ENCODE results near the gene IL1RAPL2. TPM values are rescaled to one million over a fixed set of nuclear protein-coding genes. Genes with fewer than 3 reads are reported as not detected.
"Not testable (repeated sequence)": the region's sequence is repeated elsewhere in the genome, so short reads cannot be mapped to it uniquely, and the experiment has no call there.

IL1RAPL2 gene
- total and polyA plus RNA-seq, 2 of the 4 experiments (the other 2 are of a cell fraction) = 0.03 TPM; not detected in 1

DNA sequence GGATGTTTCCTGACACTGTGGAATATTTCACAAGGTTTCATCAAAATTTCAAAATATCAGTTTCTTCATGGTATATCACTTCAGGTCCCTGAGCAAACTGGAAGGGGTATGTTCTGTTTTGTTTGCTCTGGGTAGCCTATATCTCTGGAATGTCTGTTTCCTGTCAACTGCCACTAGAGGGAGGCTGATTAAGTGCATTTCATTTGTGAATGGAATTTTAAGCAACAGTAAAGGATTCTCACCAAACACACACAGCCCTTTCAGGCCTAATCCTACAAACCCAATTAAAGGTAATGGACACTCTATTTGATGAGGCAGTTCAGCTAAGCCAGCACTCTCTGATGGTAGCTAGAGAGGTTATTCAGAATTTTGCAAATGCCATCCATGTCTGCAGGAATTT, 347.3 kb downstream of the IL1RAPL2 start:
- H3K27ac ChIP-seq (ENCODE audit: insufficient read depth, low read length) = no peak overlapping the region
- no peak overlapping the region for H3K4me2 ChIP-seq (ENCODE audit: low read depth, low read length)
- intact Hi-C loops (cut with micrococcal nuclease) (no loop called here), dilution Hi-C loops (cut with HindIII; ENCODE audit: low sequenced_read_pairs, unreplicated experiment) (no loop called here), in situ Hi-C loops (cut with MboI; ENCODE audit: low sequenced_read_pairs) (no loop called here)
- no peak overlapping the region for H2BK15ac ChIP-seq (ENCODE audit: low read depth, low read length)
- no peak overlapping the region for H3K56ac ChIP-seq (ENCODE audit: extremely low read depth, insufficient read depth, low read length)
- no peak overlapping the region for H2AK5ac ChIP-seq (ENCODE audit: low read depth, low read length)
- no peaks in the 10 kb centered on the region for H3K36me3 ChIP-seq (ENCODE audit: control insufficient read depth, insufficient read depth, low read length)
- H2AFZ ChIP-seq (replicated peaks; ENCODE audit: low read length, poor library complexity) = no peak overlapping the region
- H4K20me1 ChIP-seq (ENCODE audit: insufficient read depth, low read length) = no peaks in the 10 kb centered on the region
- no peak overlapping the region for H4K91ac ChIP-seq (ENCODE audit: insufficient read depth, low read depth, low read length)
- no peak overlapping the region for H4K8ac ChIP-seq (ENCODE audit: low read depth in 2 of 2, low read length in 2 of 2)
- no TSS peak for BruUV-seq (replicated peaks)
- DNase-seq (no peak), ATAC-seq (ENCODE audit: low read depth) (no peak)
- H3K23ac ChIP-seq (ENCODE audit: low read depth, low read length) = no peak overlapping the region
- no peak overlapping the region for H2BK5ac ChIP-seq (ENCODE audit: low read depth, low read length, poor library complexity, severe bottlenecking)
- no peak overlapping the region for H3K9ac ChIP-seq (ENCODE audit: low read depth, low read length)
- POLR2A ChIA-PET (ENCODE audit: unreplicated experiment) = no interaction called here
- no peak overlapping the region for H4K5ac ChIP-seq (ENCODE audit: low read depth, low read length)
- no peaks in the 10 kb centered on the region for H3K79me1 ChIP-seq (ENCODE audit: low read depth in 1 of 2, low read length in 2 of 2)
- CTCF ChIA-PET = no interaction called here
- no peaks in the 10 kb centered on the region for H3K27me3 ChIP-seq (ENCODE audit: control insufficient read depth, insufficient read depth, low read length)
- no peak overlapping the region for H2BK120ac ChIP-seq (ENCODE audit: low read depth, low read length)
- no peak overlapping the region for H2AK9ac ChIP-seq (replicated peaks; ENCODE audit: low read depth, low read length, poor library complexity)
- no peak overlapping the region for H3K18ac ChIP-seq (ENCODE audit: low read depth, low read length)
- no peaks in the 10 kb centered on the region for H3K9me3 ChIP-seq (ENCODE audit: control insufficient read depth, insufficient read depth, low read length)
- no peak overlapping the region for H3K14ac ChIP-seq (replicated peaks; ENCODE audit: low read depth, low read length)
- H3K4me1 ChIP-seq (ENCODE audit: control insufficient read depth, insufficient read depth, low read length) = no peaks in the 10 kb centered on the region
- H2BK20ac ChIP-seq (ENCODE audit: low read depth, low read length) = no peak overlapping the region
- H3K9me1 ChIP-seq (ENCODE audit: insufficient read depth, low read length) = no peaks in the 10 kb centered on the region
- H3K4me3 ChIP-seq (ENCODE audit: insufficient read depth, low read depth, low read length) = no peak overlapping the region
- H3K4ac ChIP-seq (ENCODE audit: low read depth, low read length) = no peak overlapping the region
- 0 out of 2 replicates have a peak, but pooled peaks have one; percentile 7 for TF ChIP-seq CTCF (conservative IDR thresholded peaks at IDR 0.05; ENCODE audit: low read depth, low read length)
- no peak for TF ChIP-seq SMC3 (IDR thresholded peaks at IDR 0.05; ENCODE audit: low read depth, low read length)

GRCh38 chrX:104914686-104915085, 348.7 kb downstream of the IL1RAPL2 start:
- in situ Hi-C loops (cut with MboI; ENCODE audit: low sequenced_read_pairs); H2BK15ac ChIP-seq (ENCODE audit: low read depth, low read length); H3K4ac ChIP-seq (ENCODE audit: low read depth, low read length); H3K23ac ChIP-seq (ENCODE audit: low read depth, low read length); H2AFZ ChIP-seq (replicated peaks; ENCODE audit: low read length, poor library complexity); H3K9me1 ChIP-seq (ENCODE audit: insufficient read depth, low read length); dilution Hi-C loops (cut with HindIII; ENCODE audit: low sequenced_read_pairs, unreplicated experiment); BruUV-seq (replicated peaks); H2BK120ac ChIP-seq (ENCODE audit: low read depth, low read length); DNase-seq; ATAC-seq (ENCODE audit: low read depth); H3K9ac ChIP-seq (ENCODE audit: low read depth, low read length); H3K27ac ChIP-seq (ENCODE audit: insufficient read depth, low read length); H3K79me1 ChIP-seq (ENCODE audit: low read depth in 1 of 2, low read length in 2 of 2); H3K27me3 ChIP-seq (ENCODE audit: control insufficient read depth, insufficient read depth, low read length); H3K56ac ChIP-seq (ENCODE audit: extremely low read depth, insufficient read depth, low read length); H3K4me2 ChIP-seq (ENCODE audit: low read depth, low read length); intact Hi-C loops (cut with micrococcal nuclease); H4K5ac ChIP-seq (ENCODE audit: low read depth, low read length); H3K9me3 ChIP-seq (ENCODE audit: control insufficient read depth, insufficient read depth, low read length); H4K8ac ChIP-seq (ENCODE audit: low read depth in 2 of 2, low read length in 2 of 2); H3K18ac ChIP-seq (ENCODE audit: low read depth, low read length); H4K20me1 ChIP-seq (ENCODE audit: insufficient read depth, low read length); POLR2A ChIA-PET (ENCODE audit: unreplicated experiment); CTCF ChIA-PET; H2BK5ac ChIP-seq (ENCODE audit: low read depth, low read length, poor library complexity, severe bottlenecking); H2AK5ac ChIP-seq (ENCODE audit: low read depth, low read length); H2AK9ac ChIP-seq (replicated peaks; ENCODE audit: low read depth, low read length, poor library complexity); H4K91ac ChIP-seq (ENCODE audit: insufficient read depth, low read depth, low read length); H3K4me1 ChIP-seq (ENCODE audit: control insufficient read depth, insufficient read depth, low read length); H3K36me3 ChIP-seq (ENCODE audit: control insufficient read depth, insufficient read depth, low read length); H2BK20ac ChIP-seq (ENCODE audit: low read depth, low read length); H3K14ac ChIP-seq (replicated peaks; ENCODE audit: low read depth, low read length); H3K4me3 ChIP-seq (ENCODE audit: insufficient read depth, low read depth, low read length): not testable (repeated sequence)
- no CpG with 5 or more reads among the region's 5 CpGs for WGBS, 2 experiments (ENCODE audit: extremely low coverage in 2 of 2, insufficient read length in 1 of 2)
